Measurements from ENCODE around the gene CBLN3.

DNA sequence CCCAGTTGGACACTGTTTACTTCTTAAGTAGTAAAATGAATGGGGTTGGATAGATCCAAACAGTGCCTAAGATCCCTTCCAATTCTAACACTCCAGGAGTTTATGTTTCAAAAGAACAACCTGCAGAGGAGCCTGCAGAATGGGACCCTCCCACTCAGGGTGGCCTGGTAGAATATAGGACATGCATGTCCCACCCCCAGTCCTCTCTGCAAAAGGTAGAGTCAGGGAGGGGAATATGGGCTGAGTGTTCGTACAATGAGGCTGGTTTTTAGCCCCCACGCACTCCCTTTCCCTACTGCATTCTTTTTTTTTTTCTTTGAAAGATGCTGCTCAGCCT lies 42.5 kb downstream of the CBLN3 start:
- TF ChIP-seq, protein P1, sequence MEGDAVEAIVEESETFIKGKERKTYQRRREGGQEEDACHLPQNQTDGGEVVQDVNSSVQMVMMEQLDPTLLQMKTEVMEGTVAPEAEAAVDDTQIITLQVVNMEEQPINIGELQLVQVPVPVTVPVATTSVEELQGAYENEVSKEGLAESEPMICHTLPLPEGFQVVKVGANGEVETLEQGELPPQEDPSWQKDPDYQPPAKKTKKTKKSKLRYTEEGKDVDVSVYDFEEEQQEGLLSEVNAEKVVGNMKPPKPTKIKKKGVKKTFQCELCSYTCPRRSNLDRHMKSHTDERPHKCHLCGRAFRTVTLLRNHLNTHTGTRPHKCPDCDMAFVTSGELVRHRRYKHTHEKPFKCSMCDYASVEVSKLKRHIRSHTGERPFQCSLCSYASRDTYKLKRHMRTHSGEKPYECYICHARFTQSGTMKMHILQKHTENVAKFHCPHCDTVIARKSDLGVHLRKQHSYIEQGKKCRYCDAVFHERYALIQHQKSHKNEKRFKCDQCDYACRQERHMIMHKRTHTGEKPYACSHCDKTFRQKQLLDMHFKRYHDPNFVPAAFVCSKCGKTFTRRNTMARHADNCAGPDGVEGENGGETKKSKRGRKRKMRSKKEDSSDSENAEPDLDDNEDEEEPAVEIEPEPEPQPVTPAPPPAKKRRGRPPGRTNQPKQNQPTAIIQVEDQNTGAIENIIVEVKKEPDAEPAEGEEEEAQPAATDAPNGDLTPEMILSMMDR (IDR thresholded peaks at IDR 0.05) = no peak
- no peak for TF ChIP-seq POLR2A (IDR thresholded peaks at IDR 0.05)
